Central memory CD8-positive, alpha-beta T cell (primary cell): Measurements from ENCODE around the gene NDUFS6.

Source experiments
- ATAC-seq: fragments of 150-1000 bp; cut with Tn5 transposase; replicated peaks from 2 replicates; pipeline ENCODE4 v1.10.0; 2022; ENCODE audit warnings: mild to moderate bottlenecking, moderate FRiP score, moderate number of reproducible peaks; ENCODE audit not compliant: poor library complexity, severe bottlenecking; ENCODE audit errors: extremely low read depth
- DNase-seq, 2 donors: peaks; one replicate each; pipeline ENCODE4 v3.0.0; 2021; ENCODE audit warnings: low spot score in 2 of 2
- H3K27ac Mint-ChIP-seq: one replicate; pipeline ENCODE4 v1.8.0; 2022; ENCODE audit warnings: low read depth, mild to moderate bottlenecking, moderate library complexity, mixed read lengths
- H3K27me3 Mint-ChIP-seq: one replicate; pipeline ENCODE4 v1.8.0; 2022; ENCODE audit warnings: mixed read lengths
- H3K36me3 Mint-ChIP-seq: one replicate; pipeline ENCODE4 v1.8.0; 2022; ENCODE audit warnings: mild to moderate bottlenecking, moderate library complexity, mixed read lengths; ENCODE audit not compliant: insufficient read depth
- H3K4me1 Mint-ChIP-seq: one replicate; pipeline ENCODE4 v1.8.0; 2022; ENCODE audit warnings: mixed read lengths
- H3K4me3 Mint-ChIP-seq: one replicate; pipeline ENCODE4 v1.8.0; 2022; ENCODE audit warnings: mild to moderate bottlenecking, moderate library complexity, mixed read lengths
- H3K9me3 Mint-ChIP-seq: one replicate; pipeline ENCODE4 v1.8.0; 2022; ENCODE audit warnings: mixed read lengths

NDUFS6 gene

GRCh38 chr5:1760656-1761452 lies 40.4 kb upstream of the NDUFS6 start:
- Mint-ChIP-seq H3K9me3 (no peaks in the 10 kb centered on the region), H3K27me3 (peaks cover 62% of the 10 kb centered on the region), H3K27ac (no peak overlapping the region), H3K4me3 (no peak overlapping the region), H3K4me1 (no peaks in the 10 kb centered on the region), H3K36me3 (no peaks in the 10 kb centered on the region)
- no peak for ATAC-seq
- DNase-seq, result no peak

GRCh38 chr5:1761453-1761755 lies 39.8 kb upstream of the NDUFS6 start:
- Mint-ChIP-seq H3K4me1 (no peaks in the 10 kb centered on the region), H3K27ac (no peak overlapping the region)

GRCh38 chr5:1762121-1762882 lies 38.9 kb upstream of the NDUFS6 start:
- Mint-ChIP-seq H3K9me3 (no peaks in the 10 kb centered on the region), H3K36me3 (no peaks in the 10 kb centered on the region), H3K4me3 (no peak overlapping the region), H3K27me3 (peaks cover 59% of the 10 kb centered on the region), H3K4me1 (no peaks in the 10 kb centered on the region), H3K27ac (no peak overlapping the region)
- DNase-seq (no peak), ATAC-seq (no peak)

More at GRCh38 chr5:1761453-1761755, 39.8 kb upstream of the NDUFS6 start:
- Mint-ChIP-seq H3K36me3 (no peaks in the 10 kb centered on the region), H3K9me3 (no peaks in the 10 kb centered on the region), H3K27me3 (peaks cover 62% of the 10 kb centered on the region), H3K4me3 (no peak overlapping the region)
- no peak for ATAC-seq
- DNase-seq, result no peak

GRCh38 chr5:1762883-1763547 lies 38.2 kb upstream of the NDUFS6 start:
- H3K27ac Mint-ChIP-seq, result no peak overlapping the region

GRCh38 chr5:1763548-1763911 lies 37.7 kb upstream of the NDUFS6 start:
- Mint-ChIP-seq H3K4me3 (no peak overlapping the region), H3K27ac (no peak overlapping the region), H3K9me3 (no peaks in the 10 kb centered on the region), H3K27me3 (peaks cover 47% of the 10 kb centered on the region), H3K4me1 (no peaks in the 10 kb centered on the region), H3K36me3 (no peaks in the 10 kb centered on the region)
- DNase-seq (no peak), ATAC-seq (no peak)

More at GRCh38 chr5:1762883-1763547, 38.2 kb upstream of the NDUFS6 start:
- no peak overlapping the region for H3K4me3 Mint-ChIP-seq
- H3K27me3 Mint-ChIP-seq, result peaks cover 52% of the 10 kb centered on the region
- ATAC-seq, result no peak
- no peaks in the 10 kb centered on the region for H3K9me3 Mint-ChIP-seq
- no peaks in the 10 kb centered on the region for H3K36me3 Mint-ChIP-seq
- no peak for DNase-seq
- H3K4me1 Mint-ChIP-seq, result no peaks in the 10 kb centered on the region

GRCh38 chr5:1763960-1764605 lies 37.1 kb upstream of the NDUFS6 start:
- ATAC-seq, result no peak
- Mint-ChIP-seq H3K27ac (no peak overlapping the region), H3K4me1 (no peaks in the 10 kb centered on the region), H3K9me3 (no peaks in the 10 kb centered on the region), H3K27me3 (peaks cover 43% of the 10 kb centered on the region), H3K36me3 (no peaks in the 10 kb centered on the region), H3K4me3 (no peak overlapping the region)
- DNase-seq, result no peak

GRCh38 chr5:1764606-1764960 lies 36.6 kb upstream of the NDUFS6 start:
- Mint-ChIP-seq H3K4me1 (no peaks in the 10 kb centered on the region), H3K27ac (no peak overlapping the region), H3K36me3 (no peaks in the 10 kb centered on the region), H3K4me3 (no peak overlapping the region), H3K9me3 (no peaks in the 10 kb centered on the region), H3K27me3 (peaks cover 43% of the 10 kb centered on the region)
- ATAC-seq (no peak), DNase-seq (no peak)

- H3K4me3 Mint-ChIP-seq, result no peak overlapping the region
- H3K4me1 Mint-ChIP-seq, result no peaks in the 10 kb centered on the region
- H3K9me3 Mint-ChIP-seq, result no peaks in the 10 kb centered on the region
- DNase-seq (no peak), ATAC-seq (no peak)
- no peak overlapping the region for H3K27ac Mint-ChIP-seq
- peaks cover 43% of the 10 kb centered on the region for H3K27me3 Mint-ChIP-seq
- no peaks in the 10 kb centered on the region for H3K36me3 Mint-ChIP-seq
These were observed 35.9 kb upstream of the NDUFS6 start for GRCh38 chr5:1765141-1765879.

- ATAC-seq, result no peak
- H3K4me1 Mint-ChIP-seq, result no peaks in the 10 kb centered on the region
- no peak for DNase-seq
- peaks cover 43% of the 10 kb centered on the region for H3K27me3 Mint-ChIP-seq
- H3K36me3 Mint-ChIP-seq, result no peaks in the 10 kb centered on the region
- no peaks in the 10 kb centered on the region for H3K9me3 Mint-ChIP-seq
- no peak overlapping the region for H3K27ac Mint-ChIP-seq
- no peak overlapping the region for H3K4me3 Mint-ChIP-seq
These were observed 35.3 kb upstream of the NDUFS6 start for GRCh38 chr5:1765880-1766235.

- DNase-seq, result no peak
- H3K27ac Mint-ChIP-seq, result no peak overlapping the region
- ATAC-seq, result no peak
- no peaks in the 10 kb centered on the region for H3K9me3 Mint-ChIP-seq
- no peaks in the 10 kb centered on the region for H3K4me1 Mint-ChIP-seq
- H3K36me3 Mint-ChIP-seq, result no peaks in the 10 kb centered on the region
- no peak overlapping the region for H3K4me3 Mint-ChIP-seq
- H3K27me3 Mint-ChIP-seq, result peaks cover 27% of the 10 kb centered on the region
These were observed 33.5 kb upstream of the NDUFS6 start for GRCh38 chr5:1767524-1768282.

GRCh38 chr5:1768283-1769000 lies 32.8 kb upstream of the NDUFS6 start:
- H3K27ac Mint-ChIP-seq, result no peak overlapping the region
- H3K27me3 Mint-ChIP-seq, result peaks cover 20% of the 10 kb centered on the region
- no peak for ATAC-seq

More at GRCh38 chr5:1768283-1769000, 32.8 kb upstream of the NDUFS6 start:
- Mint-ChIP-seq H3K36me3 (no peaks in the 10 kb centered on the region), H3K4me1 (no peaks in the 10 kb centered on the region), H3K4me3 (no peak overlapping the region), H3K9me3 (no peaks in the 10 kb centered on the region)
- no peak for DNase-seq
